SK-N-DZ (cell line): ENCODE measurements around the gene SUN5.

Source experiments
- DNase-seq: peaks from one replicate; pipeline ENCODE4 v3.0.0-alpha.2; 2015; ENCODE audit warnings: low spot score

Gene SUN5

DNA sequence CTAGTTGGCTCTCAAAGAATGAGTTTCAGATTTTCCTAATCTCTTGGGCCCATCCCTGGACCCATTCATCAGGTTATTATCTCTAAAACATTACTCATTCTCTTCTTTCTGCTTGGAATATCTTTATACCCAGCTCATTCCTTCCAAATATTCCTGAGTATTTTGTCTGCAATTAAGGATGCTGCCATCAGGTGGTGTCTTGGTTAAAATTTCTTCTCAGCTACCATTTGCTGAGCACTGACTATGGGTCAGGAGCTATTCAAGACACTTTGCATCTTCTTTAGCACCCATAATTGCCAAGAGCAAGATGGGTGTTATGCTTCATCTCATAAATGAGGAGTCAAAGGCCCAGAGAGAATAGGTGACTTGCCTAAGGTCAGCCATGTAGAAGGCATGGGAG is 8.4 kb downstream of the SUN5 start:
- DNase-seq, result no peak

- DNase-seq, result no peak
These were observed 10.7 kb downstream of the SUN5 start for GRCh38 chr20:32993496-32994050.

DNA sequence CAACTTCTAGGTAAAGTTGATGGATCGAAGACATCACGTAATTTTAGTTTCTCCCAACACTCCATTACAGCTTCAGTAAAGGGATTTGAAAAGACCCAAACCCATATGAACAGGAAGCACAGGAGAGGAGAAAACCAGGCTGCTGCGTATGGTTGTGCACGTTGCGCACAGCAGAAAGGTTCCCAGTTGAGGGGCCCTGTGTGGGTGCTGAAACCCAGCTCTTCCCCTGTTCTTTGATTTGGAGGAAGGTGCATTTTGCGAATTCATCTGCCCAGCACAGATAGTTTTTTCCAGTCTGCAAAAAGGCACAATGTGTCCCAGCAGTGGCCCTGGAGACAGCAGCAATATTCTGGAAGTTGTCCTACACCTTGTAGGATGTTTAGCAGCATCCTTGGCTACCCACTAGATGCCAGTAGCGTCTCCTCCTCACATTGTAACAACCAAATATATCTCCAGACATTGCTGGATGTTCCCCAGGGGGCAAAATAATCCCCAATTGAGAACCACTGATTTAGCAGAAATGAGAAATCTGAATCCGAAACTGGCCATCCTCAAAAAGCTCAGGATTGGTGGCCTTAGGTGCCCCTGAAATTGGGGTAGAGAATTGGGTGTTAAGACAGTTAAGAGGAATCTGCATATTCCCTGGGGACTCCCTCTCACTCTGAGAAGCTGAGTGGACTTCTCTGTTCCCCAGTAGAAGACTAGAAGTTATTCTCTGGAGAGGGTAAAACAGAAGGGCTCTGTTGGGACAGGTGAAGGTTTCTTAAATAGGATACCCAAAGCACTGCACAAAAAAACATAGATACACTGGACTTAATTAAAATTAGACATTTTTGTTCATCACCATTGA is 12.2 kb downstream of the SUN5 start:
- DNase-seq, result no peak

DNA sequence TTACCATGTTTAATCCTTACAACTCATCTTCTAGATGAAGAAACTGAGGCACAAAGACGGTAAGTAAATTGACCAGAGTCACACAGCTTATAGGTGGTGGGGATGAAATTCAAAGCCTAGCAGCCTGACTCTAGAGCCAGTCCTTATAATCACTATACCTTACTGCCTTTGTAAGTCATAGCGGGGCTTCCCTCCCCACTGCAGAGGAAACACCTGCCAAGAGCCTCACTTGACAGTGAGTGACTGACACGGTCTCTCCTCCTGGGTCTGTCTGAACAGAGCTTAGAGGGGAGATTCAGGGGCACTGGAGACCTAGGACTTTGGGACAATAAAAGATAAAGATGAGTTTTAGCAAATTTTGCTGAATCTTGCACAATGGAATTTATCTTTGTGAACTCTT is 12.8 kb downstream of the SUN5 start:
- DNase-seq, result no peak

DNA sequence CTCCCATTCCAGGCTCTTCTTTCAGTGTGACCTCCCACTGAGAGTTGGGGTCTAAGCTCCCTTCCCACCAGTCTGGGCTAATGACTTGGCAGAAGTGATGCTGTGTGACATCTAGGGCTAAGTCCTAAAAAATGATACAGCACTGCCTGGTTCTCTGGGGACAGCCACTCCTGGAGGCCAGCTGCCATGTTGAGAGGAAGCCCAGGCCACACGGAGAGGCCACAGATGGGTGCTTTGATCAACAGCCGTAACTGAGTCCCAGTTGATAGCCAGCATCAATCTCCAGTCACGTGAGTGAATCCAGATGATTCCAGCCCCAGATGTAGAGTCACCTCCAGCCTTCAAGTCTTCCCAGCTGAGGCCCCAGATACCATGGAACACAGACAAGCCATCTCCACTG is 13.8 kb downstream of the SUN5 start:
- no peak for DNase-seq

- no peak for DNase-seq
These were observed 14.5 kb downstream of the SUN5 start for GRCh38 chr20:32989507-32990283.

- DNase-seq, result no peak
These were observed 16.2 kb downstream of the SUN5 start for GRCh38 chr20:32988008-32988407.

- no peak for DNase-seq
These were observed 17.0 kb downstream of the SUN5 start for GRCh38 chr20:32987044-32987825.

GRCh38 chr20:32986331-32986966 is 17.8 kb downstream of the SUN5 start:
- DNase-seq, result no peak

DNA sequence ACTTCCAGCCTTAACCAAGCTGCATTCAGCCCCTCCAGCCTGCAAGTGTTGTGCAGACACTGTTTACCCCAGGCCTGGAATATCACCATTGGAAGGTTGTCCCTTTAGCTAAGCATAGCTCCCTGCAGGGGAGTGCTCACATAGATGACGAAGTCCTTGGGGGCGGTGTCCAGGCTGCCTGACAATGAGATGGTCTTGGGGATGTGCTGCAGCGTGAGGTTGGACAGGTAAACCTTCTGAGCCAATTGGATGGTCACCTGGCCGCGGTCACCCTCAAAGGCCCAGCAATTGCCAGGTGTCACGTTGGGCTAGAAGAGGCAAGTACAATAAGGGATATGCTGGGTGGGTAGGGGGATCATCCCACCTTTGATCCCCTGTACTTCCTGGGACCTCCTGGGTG is 18.6 kb downstream of the SUN5 start:
- no peak for DNase-seq

GRCh38 chr20:32984631-32985354 is 19.4 kb downstream of the SUN5 start:
- DNase-seq, result no peak

- DNase-seq, result no peak
These were observed 20.0 kb downstream of the SUN5 start for GRCh38 chr20:32984196-32984595.

GRCh38 chr20:32983459-32984112 is 20.6 kb downstream of the SUN5 start:
- DNase-seq, result no peak

- DNase-seq, result no peak
These were observed 21.4 kb downstream of the SUN5 start for GRCh38 chr20:32982617-32983458.

GRCh38 chr20:32980990-32981389 is 23.2 kb downstream of the SUN5 start:
- no peak for DNase-seq

DNA sequence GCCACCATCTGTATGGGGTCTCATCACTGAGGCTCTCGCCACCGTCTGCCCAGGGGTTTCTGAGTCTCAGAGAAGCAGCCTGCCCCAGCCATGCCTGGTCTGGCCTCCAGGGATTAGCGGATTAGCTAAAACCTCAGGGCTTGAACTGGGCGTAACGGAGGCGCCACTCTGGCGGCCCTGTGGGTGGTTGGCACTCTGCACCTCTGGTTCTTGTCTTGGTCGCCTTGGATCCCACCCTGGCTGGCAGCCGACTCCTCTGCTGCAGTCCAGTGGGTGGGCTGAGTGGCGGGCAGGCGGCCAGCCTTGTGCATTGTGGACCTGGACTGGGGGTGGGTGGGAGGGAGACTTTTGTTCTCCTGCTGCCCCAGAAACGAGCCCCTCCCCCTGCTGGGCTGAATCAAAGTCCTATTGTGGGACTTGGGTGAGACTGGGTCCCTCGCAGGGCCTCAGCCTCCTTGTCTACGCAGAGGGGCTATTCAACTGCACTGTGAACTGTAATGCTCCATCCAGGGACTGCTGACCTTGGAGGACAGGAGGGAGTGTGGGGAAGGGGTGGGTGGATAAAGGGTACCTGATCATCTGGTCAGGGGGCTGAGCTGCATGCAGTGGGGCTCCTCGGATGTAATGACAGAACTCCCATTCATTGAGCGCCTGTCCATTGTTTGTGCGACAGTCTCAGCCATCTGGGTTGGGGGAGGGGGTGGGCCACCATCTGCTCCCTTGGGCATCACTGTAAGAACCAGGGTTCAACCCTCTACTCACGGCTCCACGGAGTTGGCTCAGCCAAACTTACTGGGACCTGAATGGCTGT is 23.9 kb downstream of the SUN5 start:
- no peak for DNase-seq

DNA sequence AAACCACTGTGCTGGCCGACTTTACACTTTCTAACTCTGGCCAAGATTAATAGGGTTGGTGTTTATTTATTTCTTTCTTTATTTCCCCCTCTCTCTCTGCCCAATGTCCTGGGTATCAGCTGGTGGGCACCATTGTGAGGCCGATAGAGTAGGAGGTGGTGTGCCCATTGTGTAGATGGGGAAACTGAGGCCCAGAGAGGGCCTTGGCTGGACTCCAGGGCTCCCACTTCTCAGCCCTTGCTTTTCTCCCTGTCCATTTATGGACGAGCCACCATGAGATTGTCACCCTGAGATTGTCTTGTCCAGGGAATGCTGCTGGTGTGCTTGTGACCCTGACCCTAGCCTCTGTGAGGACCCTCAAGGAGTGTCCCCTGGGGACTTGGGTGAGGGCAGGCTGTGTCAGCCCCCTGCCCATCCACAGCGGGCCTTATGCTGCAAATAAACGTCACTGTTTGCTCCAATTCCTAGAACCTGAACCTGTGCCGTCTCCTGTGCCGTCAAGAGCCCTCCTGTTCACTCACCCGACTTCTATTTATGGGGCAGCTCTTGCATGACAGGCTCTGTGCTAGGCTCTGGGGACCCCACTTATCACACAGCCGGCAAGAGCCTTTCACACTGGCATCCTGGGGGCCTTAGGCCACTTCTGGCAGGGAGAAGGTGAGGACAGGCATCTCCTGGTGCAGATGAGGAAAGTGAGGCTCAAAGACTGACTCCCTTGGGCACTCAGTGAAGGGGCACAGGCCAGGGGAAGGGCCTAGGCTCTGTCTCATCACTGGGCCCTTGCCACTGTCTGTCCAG is 24.8 kb downstream of the SUN5 start:
- DNase-seq, result no peak

- DNase-seq, result no peak
These were observed 26.3 kb downstream of the SUN5 start for GRCh38 chr20:32978009-32978335.
